ENCODE data around the gene SLC23A2.

SLC23A2 gene

DNA sequence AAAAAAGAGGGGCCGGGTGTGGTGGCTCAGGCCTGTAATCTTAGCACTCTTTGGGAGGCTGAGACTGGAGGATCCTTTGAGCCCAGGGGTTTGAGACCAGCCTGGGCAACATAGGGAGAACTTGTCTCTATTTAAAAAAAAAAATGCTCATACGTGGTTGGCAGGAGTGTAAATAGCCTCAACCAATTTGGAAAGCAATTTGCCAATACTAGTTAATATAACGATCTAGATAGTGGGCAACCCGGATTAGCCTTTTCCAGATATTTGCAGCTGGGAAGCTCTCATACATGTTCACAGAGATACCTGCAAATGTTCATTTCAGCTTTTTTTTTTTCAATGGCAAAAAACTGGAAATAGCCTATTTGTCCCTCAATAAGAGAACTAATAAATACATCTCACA is 39.0 kb upstream of the SLC23A2 start:
- no peak for TF ChIP-seq SIN3A (IDR thresholded peaks at IDR 0.05; ENCODE audit: borderline replicate concordance, insufficient read depth, low read length)
- TF ChIP-seq TAF1 (IDR thresholded peaks at IDR 0.05; ENCODE audit: borderline replicate concordance, insufficient read depth, low read length), result no peak
- TF ChIP-seq POLR2AphosphoS5 (IDR thresholded peaks at IDR 0.05; ENCODE audit: low read depth, low read length), result no peak
- TF ChIP-seq FOXP2 (optimal IDR thresholded peaks at IDR 0.05; ENCODE audit: borderline replicate concordance, extremely low read depth, extremely low read length, insufficient read depth), result no peak
- TF ChIP-seq, protein P1, sequence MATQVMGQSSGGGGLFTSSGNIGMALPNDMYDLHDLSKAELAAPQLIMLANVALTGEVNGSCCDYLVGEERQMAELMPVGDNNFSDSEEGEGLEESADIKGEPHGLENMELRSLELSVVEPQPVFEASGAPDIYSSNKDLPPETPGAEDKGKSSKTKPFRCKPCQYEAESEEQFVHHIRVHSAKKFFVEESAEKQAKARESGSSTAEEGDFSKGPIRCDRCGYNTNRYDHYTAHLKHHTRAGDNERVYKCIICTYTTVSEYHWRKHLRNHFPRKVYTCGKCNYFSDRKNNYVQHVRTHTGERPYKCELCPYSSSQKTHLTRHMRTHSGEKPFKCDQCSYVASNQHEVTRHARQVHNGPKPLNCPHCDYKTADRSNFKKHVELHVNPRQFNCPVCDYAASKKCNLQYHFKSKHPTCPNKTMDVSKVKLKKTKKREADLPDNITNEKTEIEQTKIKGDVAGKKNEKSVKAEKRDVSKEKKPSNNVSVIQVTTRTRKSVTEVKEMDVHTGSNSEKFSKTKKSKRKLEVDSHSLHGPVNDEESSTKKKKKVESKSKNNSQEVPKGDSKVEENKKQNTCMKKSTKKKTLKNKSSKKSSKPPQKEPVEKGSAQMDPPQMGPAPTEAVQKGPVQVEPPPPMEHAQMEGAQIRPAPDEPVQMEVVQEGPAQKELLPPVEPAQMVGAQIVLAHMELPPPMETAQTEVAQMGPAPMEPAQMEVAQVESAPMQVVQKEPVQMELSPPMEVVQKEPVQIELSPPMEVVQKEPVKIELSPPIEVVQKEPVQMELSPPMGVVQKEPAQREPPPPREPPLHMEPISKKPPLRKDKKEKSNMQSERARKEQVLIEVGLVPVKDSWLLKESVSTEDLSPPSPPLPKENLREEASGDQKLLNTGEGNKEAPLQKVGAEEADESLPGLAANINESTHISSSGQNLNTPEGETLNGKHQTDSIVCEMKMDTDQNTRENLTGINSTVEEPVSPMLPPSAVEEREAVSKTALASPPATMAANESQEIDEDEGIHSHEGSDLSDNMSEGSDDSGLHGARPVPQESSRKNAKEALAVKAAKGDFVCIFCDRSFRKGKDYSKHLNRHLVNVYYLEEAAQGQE (IDR thresholded peaks at IDR 0.05; ENCODE audit: insufficient read depth in 1 of 2, low read depth in 2 of 2, low read length in 2 of 2), result no peak

DNA sequence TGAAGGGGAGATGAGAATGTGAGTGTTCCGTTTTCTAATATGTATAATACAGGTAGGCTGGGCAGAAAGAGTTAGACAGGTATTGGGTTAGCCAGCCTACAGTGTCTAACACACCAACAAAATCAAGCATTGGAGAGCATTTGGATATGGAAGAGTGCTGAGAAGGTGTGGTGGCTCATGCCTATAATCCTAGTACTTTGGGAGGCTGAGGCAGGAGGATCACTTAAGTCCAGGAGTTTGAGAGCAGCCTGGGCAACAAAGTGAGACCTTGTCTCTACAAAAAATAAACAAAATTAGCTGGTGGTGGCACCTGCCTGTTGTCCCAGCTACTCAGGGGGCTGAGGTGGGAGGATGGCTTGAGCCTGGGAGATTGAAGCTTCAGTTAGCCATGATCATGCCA is 38.6 kb upstream of the SLC23A2 start:
- TF ChIP-seq SIN3A (IDR thresholded peaks at IDR 0.05; ENCODE audit: borderline replicate concordance, insufficient read depth, low read length) (no peak), FOXP2 (optimal IDR thresholded peaks at IDR 0.05; ENCODE audit: borderline replicate concordance, extremely low read depth, extremely low read length, insufficient read depth) (no peak)
- TF ChIP-seq, protein P1 (IDR thresholded peaks at IDR 0.05; ENCODE audit: insufficient read depth in 1 of 2, low read depth in 2 of 2, low read length in 2 of 2), result no peak

DNA sequence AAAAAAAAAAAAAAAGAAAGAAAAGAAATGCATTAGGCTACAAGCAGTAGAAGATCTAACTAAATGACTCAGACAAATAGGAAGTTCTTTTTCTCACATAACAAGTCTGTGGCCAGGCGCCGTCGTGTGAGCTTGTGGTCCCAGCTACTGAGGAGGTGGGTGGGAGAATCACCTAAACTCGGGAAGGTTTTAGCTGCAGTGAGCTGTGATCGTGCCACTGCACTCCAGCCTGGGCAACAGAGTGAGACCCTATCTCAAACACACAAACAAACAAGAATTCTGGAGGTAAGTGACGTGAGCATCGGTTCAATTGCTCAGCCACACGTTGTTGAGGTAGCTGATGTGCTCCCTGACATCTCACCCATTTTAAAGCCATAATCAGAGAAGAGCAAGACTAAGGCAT is 37.9 kb upstream of the SLC23A2 start:
- no peak for TF ChIP-seq FOXP2 (optimal IDR thresholded peaks at IDR 0.05; ENCODE audit: borderline replicate concordance, extremely low read depth, extremely low read length, insufficient read depth)
- TF ChIP-seq, protein P1 (IDR thresholded peaks at IDR 0.05; ENCODE audit: insufficient read depth in 1 of 2, low read depth in 2 of 2, low read length in 2 of 2), result no peak
- no peak for TF ChIP-seq POLR2AphosphoS5 (IDR thresholded peaks at IDR 0.05; ENCODE audit: low read depth, low read length)
- no peak for TF ChIP-seq TAF1 (IDR thresholded peaks at IDR 0.05; ENCODE audit: borderline replicate concordance, insufficient read depth, low read length)
- TF ChIP-seq SIN3A (IDR thresholded peaks at IDR 0.05; ENCODE audit: borderline replicate concordance, insufficient read depth, low read length), result no peak

DNA sequence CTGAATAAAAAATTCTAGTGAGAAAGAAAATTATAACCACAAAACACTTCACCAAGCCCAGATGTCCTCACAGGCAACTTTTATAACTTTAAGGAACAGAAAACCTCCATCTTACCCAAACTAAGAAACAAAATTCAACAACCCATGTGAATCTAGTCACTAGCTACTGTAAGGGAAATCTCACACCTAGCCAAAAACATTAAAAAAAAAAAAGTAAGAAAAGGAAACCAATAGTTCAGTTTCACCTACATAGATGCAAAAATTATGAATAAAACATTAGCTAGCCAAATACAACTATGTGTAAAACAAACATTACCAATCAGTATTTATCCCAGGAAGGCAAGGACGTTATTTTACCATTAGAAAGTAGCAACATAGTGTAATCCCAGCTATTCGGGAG is 35.5 kb upstream of the SLC23A2 start:
- TF ChIP-seq, protein P1 (IDR thresholded peaks at IDR 0.05; ENCODE audit: insufficient read depth in 1 of 2, low read depth in 2 of 2, low read length in 2 of 2), result no peak
- no peak for TF ChIP-seq TAF1 (IDR thresholded peaks at IDR 0.05; ENCODE audit: borderline replicate concordance, insufficient read depth, low read length)
- TF ChIP-seq POLR2AphosphoS5 (IDR thresholded peaks at IDR 0.05; ENCODE audit: low read depth, low read length), result no peak
- no peak for TF ChIP-seq SIN3A (IDR thresholded peaks at IDR 0.05; ENCODE audit: borderline replicate concordance, insufficient read depth, low read length)
- no peak for TF ChIP-seq FOXP2 (optimal IDR thresholded peaks at IDR 0.05; ENCODE audit: borderline replicate concordance, extremely low read depth, extremely low read length, insufficient read depth)

DNA sequence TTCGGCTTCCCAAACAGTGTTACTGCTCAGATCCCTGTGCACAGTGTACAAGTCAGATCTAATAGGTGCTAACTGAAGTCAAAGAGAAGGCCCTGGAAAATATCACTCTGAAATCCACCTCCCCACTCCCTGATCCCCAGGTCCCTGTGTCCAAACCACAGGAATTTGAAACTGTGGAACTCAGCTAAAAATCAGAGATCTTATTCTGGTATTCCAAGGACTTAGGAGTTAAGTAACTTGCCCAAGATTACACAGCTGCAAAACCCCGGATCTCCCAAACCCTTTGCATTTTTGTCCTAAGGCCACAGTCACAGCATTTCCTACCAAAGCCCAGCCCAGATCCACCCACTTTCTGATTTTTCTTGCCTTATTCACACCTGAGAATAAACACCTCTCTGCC is 32.3 kb upstream of the SLC23A2 start:
- TF ChIP-seq, protein P1 (IDR thresholded peaks at IDR 0.05; ENCODE audit: insufficient read depth in 1 of 2, low read depth in 2 of 2, low read length in 2 of 2), result no peak
- TF ChIP-seq FOXP2 (optimal IDR thresholded peaks at IDR 0.05; ENCODE audit: borderline replicate concordance, extremely low read depth, extremely low read length, insufficient read depth), result no peak
- no peak for TF ChIP-seq POLR2AphosphoS5 (IDR thresholded peaks at IDR 0.05; ENCODE audit: low read depth, low read length)
- TF ChIP-seq TAF1 (IDR thresholded peaks at IDR 0.05; ENCODE audit: borderline replicate concordance, insufficient read depth, low read length), result no peak
- TF ChIP-seq SIN3A (IDR thresholded peaks at IDR 0.05; ENCODE audit: borderline replicate concordance, insufficient read depth, low read length), result no peak

Measured in PFSK-1 (cell line).